ENCODE data around the gene CDAN1. TPM values are rescaled to one million over a fixed set of nuclear protein-coding genes. Genes with fewer than 3 reads are reported as not detected.

The CDAN1 gene
- total and polyA plus RNA-seq, 2 of the 8 experiments (the other 6 are each of a cell fraction or from before 2014, with no cell fraction given) = 4.5 to 18.6 TPM

DNA sequence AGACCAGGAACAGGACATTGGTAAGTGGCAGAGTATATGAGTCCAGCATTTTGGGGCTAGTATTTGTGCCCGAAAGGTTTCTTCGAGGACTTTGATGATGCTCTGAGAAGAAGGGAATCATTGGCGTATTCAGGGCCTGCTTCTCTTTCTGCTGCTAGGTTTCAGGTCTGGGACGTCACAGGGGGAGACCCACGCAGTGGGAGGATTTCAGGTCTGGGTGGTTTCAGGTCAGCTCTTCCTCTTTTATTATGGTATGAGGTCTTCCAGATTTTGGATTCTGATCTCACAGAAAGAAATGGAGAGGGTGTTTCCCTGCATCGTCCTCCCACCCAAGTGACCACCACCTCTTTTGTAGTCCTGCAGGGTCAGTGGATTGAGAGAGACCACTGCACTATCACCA lies 62.5 kb downstream of the CDAN1 start:
- H2AK5ac ChIP-seq (ENCODE audit: low read depth, low read length) = no peak overlapping the region
- peaks cover 0 to 11% (median 4%) of the 10 kb centered on the region in 4 experiments; a peak in 4 of 8 replicates for H3K36me3 ChIP-seq (ENCODE audit: control insufficient read depth in 2 of 4, insufficient read depth in 4 of 4, low read length in 3 of 4)
- H2BK15ac ChIP-seq (ENCODE audit: low read length) = no peak overlapping the region
- H2AFZ ChIP-seq (ENCODE audit: low read length) = no peak overlapping the region
- no peak overlapping the region for H4K91ac ChIP-seq (replicated peaks; ENCODE audit: insufficient read length, low read length)
- no peak overlapping the region for H2BK120ac ChIP-seq (replicated peaks; ENCODE audit: low read depth, low read length)
- no peaks in the 10 kb centered on the region for H3K9me3 ChIP-seq (ENCODE audit: insufficient read depth in 2 of 2, low read depth in 1 of 2, low read length in 1 of 2)
- no peak overlapping the region for H3K4ac ChIP-seq (replicated peaks; ENCODE audit: insufficient read length, low read depth, low read length)
- no peak overlapping the region for H3K27ac ChIP-seq (ENCODE audit: low read depth, low read length)
- no peak overlapping the region for H3K23ac ChIP-seq (ENCODE audit: insufficient read length)
- no peak overlapping the region for H3K18ac ChIP-seq (ENCODE audit: extremely low read depth, low read length)
- DNase-seq (ENCODE audit: low read depth in 1 of 2, low spot score in 2 of 2) (no peak), FAIRE-seq (no peak)
- no peak overlapping the region for H2BK5ac ChIP-seq (ENCODE audit: low read depth, low read length)
- no peaks in the 10 kb centered on the region for H3K79me1 ChIP-seq (ENCODE audit: low read depth, low read length)
- TF ChIP-seq CHD2 (IDR thresholded peaks at IDR 0.05; ENCODE audit: low read length) (no peak), RNF2 (IDR thresholded peaks at IDR 0.05; ENCODE audit: borderline replicate concordance, low read depth, low read length, missing control alignments, poor library complexity, severe bottlenecking) (no peak), RAD21 (IDR thresholded peaks at IDR 0.05 in 1 of 2, conservative IDR thresholded peaks at IDR 0.05 in 1 of 2; ENCODE audit: low read depth in 2 of 2, low read length in 2 of 2) (no peak), CHD1 (IDR thresholded peaks at IDR 0.05; ENCODE audit: low read depth, low read length) (no peak), TCF12 (IDR thresholded peaks at IDR 0.05; ENCODE audit: low read depth, low read length) (no peak), FOSL1 (IDR thresholded peaks at IDR 0.05; ENCODE audit: insufficient read depth, low read depth, low read length) (no peak), POLR2AphosphoS5 (IDR thresholded peaks at IDR 0.05; ENCODE audit: low read depth, low read length) (no peak), CBX8 (IDR thresholded peaks at IDR 0.05; ENCODE audit: borderline replicate concordance, low read depth, low read length) (no peak), NANOG (IDR thresholded peaks at IDR 0.05; ENCODE audit: insufficient read depth, low read depth, low read length, poor library complexity, severe bottlenecking) (no peak), KDM4A (IDR thresholded peaks at IDR 0.05; ENCODE audit: low read depth, low read length, severe bottlenecking) (no peak), CBX5 (IDR thresholded peaks at IDR 0.05; ENCODE audit: low read depth, low read length) (no peak), ZNF274 (IDR thresholded peaks at IDR 0.05; ENCODE audit: borderline replicate concordance, extremely low read depth, low read length) (no peak), RBBP5 (IDR thresholded peaks at IDR 0.05; ENCODE audit: borderline replicate concordance, low read depth, low read length) (no peak)
- 91% methylated on average over 5 of the region's 6 CpGs; no CpG with 5 or more reads in 1 of the 2 experiments for WGBS, 2 experiments (ENCODE audit: extremely low coverage in 1 of 2, insufficient coverage in 1 of 2, insufficient read length in 1 of 2, insufficient replicate concordance in 2 of 2, low coverage in 1 of 2, low lambda C conversion rate in 2 of 2, missing lambda C conversion rate in 1 of 2)
- ChIA-PET CTCF (ENCODE audit: partially characterized antibody) (interaction anchor here (1.0 kb wide), 1 partner anchor 253 kb away, joined by 3 read pairs; no protein-coding TSS in a partner anchor), POLR2A (ENCODE audit: partially characterized antibody) (interaction anchor here (0.6 kb wide), 1 partner anchor 57 kb away, joined by 3 read pairs; no protein-coding TSS in a partner anchor)
- H3K9ac ChIP-seq (replicated peaks in 1 of 4; ENCODE audit: extremely low read depth in 1 of 4, low read depth in 3 of 4, low read length in 3 of 4) = no peak overlapping the region
- no peak overlapping the region for H3K56ac ChIP-seq (replicated peaks; ENCODE audit: insufficient read length, low read depth, low read length)
- H2BK12ac ChIP-seq (ENCODE audit: low read depth, low read length) = no peak overlapping the region
- no peak overlapping the region for H4K5ac ChIP-seq (ENCODE audit: insufficient read length, low read depth, low read length)
- H3K4me1 ChIP-seq (replicated peaks in 1 of 4; ENCODE audit: control insufficient read depth in 3 of 4, insufficient read depth in 4 of 4, low read length in 3 of 4) = no peaks in the 10 kb centered on the region; a peak in 2 of 7 replicates
- H3K4me3 ChIP-seq (ENCODE audit: extremely low read depth in 1 of 4, insufficient read depth in 2 of 4, low read depth in 3 of 4, low read length in 4 of 4) = no peak overlapping the region
- no peaks in the 10 kb centered on the region for H3K23me2 ChIP-seq (ENCODE audit: low read depth, low read length)
- H3K27me3 ChIP-seq (replicated peaks in 1 of 4; ENCODE audit: control insufficient read depth in 3 of 4, extremely low read depth in 1 of 4, insufficient read depth in 3 of 4, low read length in 3 of 4) = no peaks in the 10 kb centered on the region
- no peak overlapping the region for H3K14ac ChIP-seq (ENCODE audit: insufficient read length)
- no peak overlapping the region for H2BK20ac ChIP-seq (ENCODE audit: low read length)
- H4K20me1 ChIP-seq (replicated peaks in 1 of 2; ENCODE audit: control insufficient read depth in 1 of 2, insufficient read depth in 2 of 2, low read length in 2 of 2) = peaks cover 0 to 2% of the 10 kb centered on the region in 2 experiments
- no peak overlapping the region for H4K8ac ChIP-seq (ENCODE audit: extremely low read depth, insufficient read depth, low read length)
- H3K4me2 ChIP-seq (ENCODE audit: insufficient read depth in 1 of 2, low read depth in 2 of 2, low read length in 2 of 2) = no peak overlapping the region
- no peaks in the 10 kb centered on the region for H3K79me2 ChIP-seq (ENCODE audit: control insufficient read depth in 1 of 2, insufficient read depth in 2 of 2, low read length in 2 of 2)
